Astrocyte (in vitro differentiated cells and primary cell): ENCODE data around the gene GUSB. TPM values are rescaled to one million over a fixed set of nuclear protein-coding genes. Genes with fewer than 3 reads are reported as not detected.

Experiments used
- DNase-seq: peaks from one replicate; pipeline ENCODE4 v3.0.0-alpha.2; 2010; ENCODE audit warnings: low read depth
- FAIRE-seq: peaks from 2 replicates; lab custom pipeline; 2011; peaks lifted over from hg19 to GRCh38; lab: Jason Lieb, UNC
- H2AFZ ChIP-seq: 2 replicates; pipeline ENCODE4 v1.6.0; 2012; ENCODE audit warnings: low read depth, low read length, inconsistent platforms
- H3K27ac ChIP-seq: 2 replicates; pipeline ENCODE4 v1.5.1; 2011; ENCODE audit warnings: low read depth, low read length, inconsistent platforms
- H3K27me3 ChIP-seq: 2 replicates; pipeline ENCODE4 v1.6.0; 2011; ENCODE audit warnings: low read length, inconsistent platforms; ENCODE audit not compliant: insufficient read depth
- H3K36me3 ChIP-seq: 2 replicates; pipeline ENCODE4 v1.5.1; 2011; ENCODE audit warnings: low read length, inconsistent platforms; ENCODE audit not compliant: insufficient read depth
- H3K4me1 ChIP-seq: 2 replicates; pipeline ENCODE4 v1.5.1; 2011; ENCODE audit warnings: low read length, inconsistent platforms; ENCODE audit not compliant: insufficient read depth
- H3K4me2 ChIP-seq: 2 replicates; pipeline ENCODE4 v1.6.0; 2012; ENCODE audit warnings: low read length, inconsistent platforms
- H3K4me3 ChIP-seq: 2 replicates; pipeline ENCODE4 v1.5.1; 2011; ENCODE audit warnings: low read depth, mild to moderate bottlenecking, low read length, inconsistent platforms; ENCODE audit not compliant: insufficient read depth
- H3K79me2 ChIP-seq: 2 replicates; pipeline ENCODE4 v1.6.0; 2012; ENCODE audit warnings: mild to moderate bottlenecking, low read length, inconsistent platforms; ENCODE audit not compliant: insufficient read depth
- H3K9ac ChIP-seq: 2 replicates; pipeline ENCODE4 v1.6.0; 2012; ENCODE audit warnings: mild to moderate bottlenecking, low read length, inconsistent platforms
- H3K9me3 ChIP-seq: 2 replicates; pipeline ENCODE4 v1.5.1; 2012; ENCODE audit warnings: low read depth, mild to moderate bottlenecking, low read length, inconsistent platforms; ENCODE audit not compliant: insufficient read depth
- H4K20me1 ChIP-seq: 2 replicates; pipeline ENCODE4 v1.6.0; 2012; ENCODE audit warnings: low read length, inconsistent platforms; ENCODE audit not compliant: insufficient read depth
- H3K27ac Mint-ChIP-seq: one replicate; pipeline ENCODE4 v1.8.0; 2021; ENCODE audit warnings: mild to moderate bottlenecking, mixed read lengths; ENCODE audit not compliant: unreplicated experiment
- H3K27me3 Mint-ChIP-seq: one replicate; pipeline ENCODE4 v1.8.0; 2021; ENCODE audit warnings: low read depth, mixed read lengths; ENCODE audit not compliant: unreplicated experiment
- H3K36me3 Mint-ChIP-seq: one replicate; pipeline ENCODE4 v1.8.0; 2021; ENCODE audit warnings: low read depth, mixed read lengths; ENCODE audit not compliant: unreplicated experiment
- H3K4me1 Mint-ChIP-seq: one replicate; pipeline ENCODE4 v1.8.0; 2021; ENCODE audit warnings: low read depth, mixed read lengths; ENCODE audit not compliant: unreplicated experiment
- H3K4me3 Mint-ChIP-seq: one replicate; pipeline ENCODE4 v1.8.0; 2021; ENCODE audit warnings: mild to moderate bottlenecking, moderate library complexity, mixed read lengths; ENCODE audit not compliant: unreplicated experiment
- H3K9me3 Mint-ChIP-seq: one replicate; pipeline ENCODE4 v1.8.0; 2021; ENCODE audit warnings: mild to moderate bottlenecking, mixed read lengths; ENCODE audit not compliant: unreplicated experiment
- CTCF ChIP-seq: IDR thresholded peaks from 2 replicates; pipeline ENCODE4 v1.5.1; 2011; ENCODE audit warnings: low read depth, mild to moderate bottlenecking, inconsistent platforms, low read length, moderate library complexity; ENCODE audit not compliant: insufficient read depth
- EZH2 ChIP-seq: IDR thresholded peaks from 2 replicates; pipeline ENCODE4 v1.6.1; 2012; ENCODE audit warnings: mild to moderate bottlenecking, low read length, inconsistent platforms; ENCODE audit not compliant: insufficient read depth
- total RNA-seq: library from RNA; stranded (reverse); gene quantifications from 2 replicates; pipeline ENCODE4 v1.2.1, GENCODE V29; 2021

The GUSB gene
- total RNA-seq, 1 donor from 2014 or later, result 18.3 TPM

GRCh38 chr7:65968256-65969185 is 13.5 kb downstream of the GUSB start:
- H3K9me3 ChIP-seq, result no peaks in the 10 kb centered on the region
- H3K27ac ChIP-seq, result no peak overlapping the region
- H3K27me3 ChIP-seq, result no peaks in the 10 kb centered on the region
- no peaks in the 10 kb centered on the region for H3K27me3 Mint-ChIP-seq
- no peaks in the 10 kb centered on the region for H3K79me2 ChIP-seq
- no peak overlapping the region for H2AFZ ChIP-seq
- no peak for TF ChIP-seq EZH2
- TF ChIP-seq CTCF, result no peak
- no peak overlapping the region for H3K4me3 Mint-ChIP-seq
- no peak overlapping the region for H3K9ac ChIP-seq
- H3K4me3 ChIP-seq, result no peak overlapping the region
- FAIRE-seq (no peak), DNase-seq (no peak)
- H3K4me1 ChIP-seq, result no peaks in the 10 kb centered on the region
- H3K36me3 ChIP-seq, result peaks cover 26% of the 10 kb centered on the region
- H3K27ac Mint-ChIP-seq, result no peak overlapping the region
- no peak overlapping the region for H3K4me2 ChIP-seq
- H3K9me3 Mint-ChIP-seq, result no peaks in the 10 kb centered on the region
- peaks cover 25% of the 10 kb centered on the region for H3K36me3 Mint-ChIP-seq
- no peaks in the 10 kb centered on the region for H4K20me1 ChIP-seq
- no peaks in the 10 kb centered on the region for H3K4me1 Mint-ChIP-seq

GRCh38 chr7:65967361-65968155 is 14.5 kb downstream of the GUSB start:
- H3K4me1 Mint-ChIP-seq, result no peaks in the 10 kb centered on the region

More at GRCh38 chr7:65967361-65968155, 14.5 kb downstream of the GUSB start:
- Histone ChIP-seq H3K4me3 (no peak overlapping the region), H3K36me3 (peaks cover 28% of the 10 kb centered on the region), H3K27ac (no peak overlapping the region), H4K20me1 (no peaks in the 10 kb centered on the region), H3K9me3 (no peaks in the 10 kb centered on the region), H3K27me3 (no peaks in the 10 kb centered on the region), H3K4me1 (no peaks in the 10 kb centered on the region), H2AFZ (no peak overlapping the region), H3K4me2 (no peak overlapping the region), H3K79me2 (no peaks in the 10 kb centered on the region), H3K9ac (no peak overlapping the region)
- Mint-ChIP-seq H3K27me3 (no peaks in the 10 kb centered on the region), H3K27ac (no peak overlapping the region), H3K4me3 (no peak overlapping the region), H3K9me3 (no peaks in the 10 kb centered on the region), H3K36me3 (peaks cover 31% of the 10 kb centered on the region)
- DNase-seq, result no peak
- no peak for TF ChIP-seq EZH2
- no peak for TF ChIP-seq CTCF
- no peak for FAIRE-seq
